Measurements from ENCODE around the gene GFOD1.

- TF ChIP-seq CTCF (IDR thresholded peaks at IDR 0.05) (no peak), POLR2A (IDR thresholded peaks at IDR 0.05) (no peak)
Observed at GRCh38 chr6:13417954-13418353, 69.4 kb downstream of the GFOD1 start.

All from gastroesophageal sphincter (tissue), 3 donors.